GM21825 (cell line): ENCODE measurements around the gene IER5.
A peak's percentile ranks its signal among the peaks of the same experiment; 100 is the strongest.

ENCODE experiments used
- ATAC-seq: cut with Tn5 transposase; IDR thresholded peaks from one replicate; pipeline ENCODE4 v1.9.1; 2021; ENCODE audit warnings: mild to moderate bottlenecking, moderate library complexity; ENCODE audit not compliant: unreplicated experiment

IER5 gene

DNA sequence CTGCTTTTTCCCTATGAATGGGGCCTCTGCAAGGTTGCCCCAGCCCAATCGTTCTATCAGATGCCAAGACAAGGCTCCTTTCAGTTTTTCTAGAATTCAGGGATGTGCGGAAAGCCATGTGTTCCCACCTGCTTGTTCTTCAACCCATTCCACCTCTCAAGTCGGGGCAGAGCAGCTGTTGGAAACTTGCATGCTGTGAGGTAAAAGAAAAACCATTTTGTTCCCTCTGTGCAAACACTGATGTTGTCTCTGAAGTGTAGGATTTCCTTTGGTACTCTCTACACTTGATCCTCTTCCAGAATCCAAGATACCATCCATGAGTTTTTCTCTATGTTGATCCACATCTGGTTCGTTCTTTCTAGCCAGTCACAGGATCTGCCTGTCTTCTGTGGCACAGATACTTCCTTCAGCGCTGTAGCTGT is 7.3 kb downstream of the IER5 start:
- no peak for ATAC-seq

- ATAC-seq = no peak
Measured at GRCh38 chr1:181097242-181097641, 8.7 kb downstream of the IER5 start.

DNA sequence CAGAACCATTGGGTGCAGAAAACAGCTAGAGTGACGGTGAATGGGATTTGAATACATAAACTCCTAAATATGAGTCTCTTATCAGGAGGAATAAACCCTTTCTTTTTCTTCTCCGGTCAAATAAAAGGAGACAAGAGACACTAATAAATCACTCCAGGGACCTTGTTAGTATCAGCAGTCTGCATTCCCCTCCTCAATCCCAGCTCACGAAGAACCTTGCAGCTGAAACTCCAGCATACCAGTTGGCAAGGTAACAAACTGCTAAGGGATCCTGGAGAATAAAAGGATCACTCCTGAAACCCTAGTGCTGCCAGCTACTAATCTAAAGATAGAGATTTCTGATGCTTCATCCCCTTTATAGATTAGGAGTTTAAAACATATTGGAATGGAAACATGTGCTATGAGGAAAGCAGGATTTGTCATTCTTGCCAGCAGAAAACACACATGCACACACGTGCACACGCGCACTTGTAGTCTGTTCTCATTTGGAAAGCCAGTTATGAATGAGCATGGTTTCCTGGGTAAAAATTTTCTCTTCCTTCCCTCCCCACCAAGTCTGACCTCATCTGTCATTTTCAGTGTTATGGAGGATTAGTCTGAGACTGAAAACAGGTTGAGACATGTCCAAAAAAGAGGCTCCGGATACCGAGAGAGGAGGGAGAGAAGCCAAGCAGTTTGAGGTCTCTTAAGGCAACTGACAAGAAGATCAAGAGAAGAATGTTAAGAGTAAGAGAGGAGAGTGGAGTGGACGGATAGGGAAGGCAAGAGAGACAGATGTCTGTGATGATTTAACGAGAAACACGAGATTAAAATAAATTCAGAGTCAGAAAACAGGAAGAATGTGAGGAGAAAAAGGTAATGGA is 10.9 kb downstream of the IER5 start:
- peak; percentile 58 for ATAC-seq

GRCh38 chr1:181100015-181100905 is 11.8 kb downstream of the IER5 start:
- ATAC-seq = peak; percentile 2

DNA sequence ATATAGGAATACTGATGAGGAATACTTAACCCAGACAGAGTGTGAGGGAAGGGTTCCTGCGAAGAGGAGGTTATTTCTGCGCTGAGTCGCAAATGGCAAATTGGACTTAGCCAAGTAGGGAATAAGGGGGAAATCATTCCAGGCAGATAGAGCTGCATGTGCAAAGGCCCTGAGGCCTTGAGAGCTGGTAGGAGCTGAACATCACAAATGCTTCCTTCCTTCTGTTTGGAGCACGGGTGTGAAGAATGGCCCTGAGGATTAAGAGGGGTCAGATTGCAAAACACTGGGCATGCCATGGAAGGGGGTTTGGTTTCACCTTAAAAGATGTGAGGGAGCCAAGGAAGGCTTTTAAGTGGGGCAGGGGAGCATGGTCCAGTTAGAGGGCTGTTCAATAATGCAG is 12.4 kb downstream of the IER5 start:
- ATAC-seq = no peak

- no peak for ATAC-seq
Measured at GRCh38 chr1:181101581-181102226, 13.2 kb downstream of the IER5 start.

DNA sequence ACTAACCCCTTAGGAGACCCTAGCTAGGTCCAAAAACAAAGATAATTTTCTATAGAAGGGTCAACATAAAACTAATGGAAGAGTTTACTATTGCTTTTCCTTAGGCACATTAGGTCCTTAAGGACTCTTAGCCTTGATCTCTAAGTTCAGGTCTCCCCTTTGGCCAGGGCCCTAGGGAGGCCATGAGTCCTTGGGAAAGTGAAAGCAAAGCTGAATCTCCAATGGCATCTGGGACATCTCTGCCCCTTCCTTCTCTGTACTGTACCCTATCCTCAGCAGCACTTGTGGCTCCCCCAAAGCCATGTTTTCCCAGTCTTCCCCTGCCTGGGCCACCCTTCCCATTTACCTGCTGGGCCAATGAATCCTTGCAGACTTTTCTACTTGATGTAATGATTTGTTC is 14.3 kb downstream of the IER5 start:
- ATAC-seq = no peak

- no peak for ATAC-seq
Measured at GRCh38 chr1:181103399-181103798, 14.9 kb downstream of the IER5 start.

- no peak for ATAC-seq
Measured at GRCh38 chr1:181104042-181104789, 15.7 kb downstream of the IER5 start.

DNA sequence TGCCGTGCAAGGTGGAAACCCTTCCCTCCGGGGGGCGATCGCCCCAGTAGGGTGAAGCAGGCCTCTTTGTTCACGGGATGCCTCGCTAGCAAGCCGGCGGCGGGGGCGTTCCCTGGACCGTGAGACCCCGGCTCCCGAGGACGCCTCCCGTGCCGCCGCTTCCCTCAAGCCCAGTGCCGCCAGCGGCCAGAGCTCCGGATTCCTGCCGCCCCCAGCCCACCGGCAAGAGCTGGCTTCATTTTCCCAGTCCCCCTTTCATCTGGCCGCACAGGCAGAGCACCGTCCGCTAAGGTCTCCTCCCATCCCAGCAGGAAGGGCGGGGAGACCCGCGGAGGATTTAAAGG is 16.3 kb downstream of the IER5 start:
- ATAC-seq = peak; percentile 15

GRCh38 chr1:181105134-181106021 is 16.9 kb downstream of the IER5 start:
- peak; percentile 77 for ATAC-seq

GRCh38 chr1:181106022-181106312 is 17.5 kb downstream of the IER5 start:
- no peak for ATAC-seq

- ATAC-seq = no peak
Measured at GRCh38 chr1:181106479-181106878, 18.0 kb downstream of the IER5 start.

DNA sequence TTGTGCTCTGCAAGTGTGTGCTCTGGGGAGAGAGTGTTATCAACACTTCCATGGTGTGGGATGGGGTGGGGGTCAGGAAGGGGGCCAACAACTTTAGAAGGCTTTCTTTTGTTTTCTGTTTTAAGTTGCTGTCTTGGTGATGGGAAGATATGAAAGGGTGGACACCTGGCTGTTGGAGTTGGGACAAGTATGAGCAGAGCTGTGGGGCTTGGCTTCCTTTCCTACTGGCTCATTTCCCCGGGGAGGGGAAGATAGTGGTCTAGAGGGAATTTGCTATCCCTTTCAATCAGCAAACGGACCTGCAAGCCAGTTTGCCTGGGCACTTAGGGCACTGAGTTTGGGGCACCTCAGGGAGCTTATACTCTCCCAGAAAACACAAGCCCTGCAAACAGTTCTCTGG is 19.2 kb downstream of the IER5 start:
- no peak for ATAC-seq

DNA sequence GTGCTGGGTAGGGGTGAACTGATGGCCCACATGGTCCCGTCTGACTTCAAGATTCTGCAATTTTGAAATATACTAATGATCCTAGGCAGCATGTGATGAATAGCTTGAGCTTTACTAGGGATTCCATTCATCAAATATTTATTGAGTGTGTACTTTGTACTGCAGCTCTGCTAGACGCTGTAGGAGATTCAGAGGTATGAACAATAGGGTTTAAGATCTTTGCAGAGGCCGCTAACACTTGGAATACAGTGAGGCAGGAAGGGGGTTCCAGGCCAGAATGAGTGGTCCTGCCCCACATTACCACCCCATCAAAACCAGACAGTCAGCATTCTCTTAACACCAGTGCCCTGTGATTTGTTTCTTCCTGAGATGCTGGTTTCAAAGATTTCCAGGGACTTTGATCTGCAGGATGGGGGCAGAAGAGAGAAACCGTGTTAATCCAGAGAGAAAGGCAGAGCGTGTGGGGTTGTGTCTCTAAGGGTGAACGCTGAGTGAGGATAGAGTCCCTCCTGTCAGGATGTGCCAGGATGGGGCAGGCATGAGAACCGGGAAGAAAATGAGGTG is 19.9 kb downstream of the IER5 start:
- no peak for ATAC-seq

GRCh38 chr1:181110013-181110412 is 21.5 kb downstream of the IER5 start:
- no peak for ATAC-seq

DNA sequence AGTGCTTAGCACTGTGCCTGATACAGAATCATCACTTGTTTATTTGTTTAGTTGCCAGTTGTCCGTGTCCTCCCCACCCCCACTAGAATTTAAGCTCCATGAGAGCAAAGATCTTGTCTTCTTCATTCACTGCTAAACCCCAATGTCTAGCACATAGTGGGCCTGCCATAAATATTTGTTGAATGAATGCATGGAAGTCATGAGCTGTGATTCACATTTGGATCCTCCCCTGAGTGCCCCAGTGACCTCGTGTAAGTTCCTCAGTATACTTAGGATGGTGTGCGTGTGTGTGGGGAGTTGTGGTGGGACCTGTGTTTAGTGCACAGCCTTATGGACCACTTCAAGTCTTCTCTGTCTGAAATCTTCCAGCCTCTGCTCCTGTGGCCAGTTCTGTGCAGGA is 23.1 kb downstream of the IER5 start:
- no peak for ATAC-seq

- ATAC-seq = no peak
Measured at GRCh38 chr1:181112071-181112929, 23.8 kb downstream of the IER5 start.
